GM18520 (cell line): ENCODE results near the gene CNPY3.
"Not testable (repeated sequence)": the region's sequence is repeated elsewhere in the genome, so short reads cannot be mapped to it uniquely, and the experiment has no call there.

Experiments
- ATAC-seq: cut with Tn5 transposase; IDR thresholded peaks from one replicate; pipeline ENCODE4 v1.9.1; 2021; ENCODE audit not compliant: unreplicated experiment

CNPY3 gene

DNA sequence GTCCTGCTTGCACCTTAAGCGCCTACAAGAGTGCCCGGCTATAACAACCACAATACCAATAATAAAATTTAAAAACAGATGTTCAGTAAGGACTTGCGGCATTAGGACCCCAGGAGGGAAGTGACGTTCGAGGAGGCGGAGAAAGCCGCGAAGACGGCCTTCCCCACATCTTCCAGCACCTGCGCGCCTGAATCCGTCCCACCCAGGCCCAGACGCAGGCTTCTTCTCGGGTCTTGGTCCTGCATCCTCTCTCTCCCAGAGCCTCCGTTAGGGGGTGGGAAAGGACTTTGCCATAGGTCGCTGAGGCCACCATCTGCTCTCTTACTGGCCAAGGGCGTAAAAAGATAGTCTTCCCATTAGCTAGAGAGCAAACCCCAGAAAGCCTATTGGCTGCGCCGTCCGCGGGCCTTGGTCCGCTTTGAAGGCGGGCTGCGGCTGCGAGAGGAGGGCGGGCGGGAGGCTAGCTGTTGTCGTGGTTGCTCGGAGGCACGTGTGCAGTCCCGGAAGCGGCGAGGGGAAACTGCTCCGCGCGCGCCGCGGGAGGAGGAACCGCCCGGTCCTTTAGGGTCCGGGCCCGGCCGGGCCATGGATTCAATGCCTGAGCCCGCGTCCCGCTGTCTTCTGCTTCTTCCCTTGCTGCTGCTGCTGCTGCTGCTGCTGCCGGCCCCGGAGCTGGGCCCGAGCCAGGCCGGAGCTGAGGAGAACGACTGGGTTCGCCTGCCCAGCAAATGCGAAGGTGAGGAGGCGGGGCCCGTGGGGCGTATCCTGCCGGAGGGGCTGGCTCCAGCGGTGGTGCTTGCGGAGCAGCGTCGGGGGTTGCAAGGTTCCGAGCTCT, at the start of gene CNPY3:
Gene CNPY3, plus strand, starts transcription at position 495 of the 835 bp plus-strand sequence. Its CDS starts 91 bp downstream, at position 586.
- ATAC-seq: peak; percentile 57

DNA sequence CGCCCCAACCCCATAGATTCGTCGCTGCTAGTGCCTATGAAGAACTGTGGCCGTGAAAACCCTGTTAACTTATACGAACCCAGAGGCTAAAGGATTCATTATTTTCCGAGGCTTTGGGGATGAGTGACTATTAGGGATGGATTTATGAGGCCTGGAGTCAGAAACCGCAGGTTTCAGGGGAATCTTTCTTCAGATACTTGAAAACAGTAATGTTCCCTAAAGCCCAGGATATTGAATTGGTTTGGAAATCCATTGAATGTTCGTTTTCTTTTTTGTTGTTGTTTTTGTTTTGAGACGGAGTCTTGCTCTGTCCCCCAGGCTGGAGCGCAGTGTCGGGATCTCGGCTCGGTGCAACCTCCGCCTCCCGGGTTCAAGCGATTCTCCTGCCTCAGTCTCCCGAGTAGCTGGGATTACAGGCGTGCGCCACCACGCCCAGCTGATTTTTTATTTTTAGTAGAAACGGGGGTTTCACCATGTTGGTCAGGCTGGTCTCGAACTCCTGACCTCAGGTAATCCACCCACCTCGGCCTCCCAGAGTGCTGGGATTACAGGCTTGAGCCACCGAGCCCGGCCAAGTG, 49.0 kb upstream of the CNPY3 start:
- ATAC-seq: not testable (repeated sequence)

DNA sequence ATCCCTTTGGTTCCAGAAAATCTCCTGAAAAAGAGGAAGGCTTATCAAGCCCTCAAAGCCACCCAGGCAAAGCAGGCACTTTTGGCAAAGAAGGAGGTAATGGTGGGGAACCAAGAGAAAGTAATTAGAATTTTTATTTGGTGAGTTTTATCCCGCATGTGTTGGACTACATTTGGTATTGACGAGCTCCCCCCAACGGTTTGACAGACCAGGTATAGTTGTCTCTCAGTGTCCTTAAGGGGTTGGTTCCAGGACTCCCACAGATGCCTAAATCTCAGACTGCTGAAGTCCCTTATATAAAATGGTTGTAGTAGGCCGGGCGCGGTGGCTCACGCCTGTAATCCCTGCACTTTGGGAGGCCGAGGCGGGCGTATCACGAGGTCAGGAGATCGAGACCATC, 48.4 kb upstream of the CNPY3 start:
- ATAC-seq: not testable (repeated sequence)

DNA sequence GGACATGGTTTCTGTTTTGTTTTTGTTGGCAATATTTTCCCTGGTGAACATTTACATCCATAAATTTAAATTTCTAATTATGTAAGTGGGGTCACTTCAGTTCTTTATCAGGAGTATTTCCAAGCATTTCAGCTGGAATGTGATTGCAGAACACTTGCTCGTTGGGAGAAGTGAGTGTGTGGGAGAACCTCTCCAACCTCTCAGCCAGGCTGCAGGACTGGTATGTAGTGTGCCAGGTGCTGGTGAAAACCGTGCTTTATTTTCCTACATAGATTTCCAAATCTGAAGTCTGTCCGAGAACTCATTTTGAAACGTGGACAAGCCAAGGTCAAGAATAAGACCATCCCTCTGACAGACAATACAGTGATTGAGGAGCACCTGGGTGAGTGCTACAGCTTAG, 43.6 kb upstream of the CNPY3 start:
- ATAC-seq: no peak

DNA sequence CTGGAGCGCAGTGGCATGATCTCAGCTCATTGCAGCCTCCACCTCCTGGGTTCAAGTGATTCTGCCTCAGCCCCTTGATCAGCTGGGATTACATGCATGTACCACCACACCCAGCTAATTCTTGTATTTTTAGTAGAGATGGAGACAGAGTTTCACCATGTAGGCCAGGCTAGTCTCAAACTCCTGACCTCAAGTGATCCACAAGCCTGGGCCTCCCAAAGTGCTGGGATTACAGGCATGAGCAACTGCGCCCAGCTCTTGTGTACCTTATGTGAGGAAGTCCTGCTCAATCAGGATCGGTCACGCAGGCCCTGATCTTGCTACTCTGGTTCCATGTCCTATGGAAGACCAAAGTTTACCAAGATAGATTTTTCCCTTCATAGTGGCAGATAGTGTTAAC, 41.1 kb upstream of the CNPY3 start:
- not testable (repeated sequence) for ATAC-seq

DNA sequence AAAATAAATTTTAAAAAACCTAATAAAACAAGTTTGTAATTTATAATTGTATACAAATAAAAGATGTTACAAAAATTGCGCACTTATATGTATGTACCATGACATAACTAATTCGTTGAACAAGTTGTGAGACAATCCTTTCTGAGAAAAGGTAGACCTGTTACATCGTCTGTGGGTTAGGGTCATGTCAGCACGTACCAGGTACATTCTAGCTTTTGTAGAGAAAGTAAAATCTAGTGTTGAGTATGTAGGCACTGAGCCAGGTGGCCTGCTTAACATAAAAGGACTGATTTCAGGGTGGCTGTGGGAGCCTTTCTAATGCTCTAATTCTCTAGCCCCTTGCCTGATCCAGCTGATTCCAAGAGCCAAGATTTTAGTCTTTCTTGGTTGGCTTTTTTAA, 39.5 kb upstream of the CNPY3 start:
- ATAC-seq: no peak

DNA sequence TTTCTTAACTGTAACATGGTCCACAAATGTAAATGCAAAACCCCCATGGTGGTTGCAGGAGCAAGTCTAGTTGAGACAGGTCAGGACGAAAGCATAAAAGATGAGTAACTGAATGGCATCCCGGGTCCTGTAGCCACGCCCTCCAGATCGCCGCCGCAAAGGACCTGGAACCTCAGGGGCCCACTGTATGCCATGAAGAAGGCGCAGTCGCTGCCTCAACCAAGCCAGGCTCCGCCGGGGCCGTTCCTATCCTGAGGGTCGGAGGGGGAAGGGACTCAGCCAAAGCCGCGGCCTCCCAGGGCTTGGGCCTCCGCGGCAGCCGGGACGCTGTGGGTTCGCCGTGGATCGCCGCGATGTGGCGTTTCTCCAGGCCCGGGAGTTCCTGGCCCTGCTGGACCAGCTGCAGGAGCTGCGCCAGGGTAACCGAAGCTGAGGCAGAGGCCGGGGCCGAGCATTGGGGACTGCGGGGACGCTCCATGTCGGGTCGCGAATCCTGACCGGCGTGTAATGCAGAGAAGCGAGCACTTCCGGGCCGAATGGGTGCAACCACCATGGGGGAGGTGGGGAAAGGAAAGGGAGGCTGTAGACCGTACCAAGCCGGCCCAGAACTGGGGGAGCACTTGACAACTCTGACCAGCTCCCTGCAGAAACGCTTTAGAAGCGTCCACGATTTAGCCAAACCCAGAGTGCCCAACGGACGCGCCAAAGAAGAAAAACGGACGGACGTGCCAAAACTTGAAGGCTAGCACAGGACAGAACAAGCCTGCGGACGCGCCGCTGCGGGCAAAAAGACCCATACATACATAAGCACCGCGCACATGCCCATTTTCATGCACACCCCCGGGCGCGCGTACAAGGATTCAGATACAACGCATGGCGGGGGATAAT, 38.7 kb upstream of the CNPY3 start:
- peak; percentile 88 for ATAC-seq

DNA sequence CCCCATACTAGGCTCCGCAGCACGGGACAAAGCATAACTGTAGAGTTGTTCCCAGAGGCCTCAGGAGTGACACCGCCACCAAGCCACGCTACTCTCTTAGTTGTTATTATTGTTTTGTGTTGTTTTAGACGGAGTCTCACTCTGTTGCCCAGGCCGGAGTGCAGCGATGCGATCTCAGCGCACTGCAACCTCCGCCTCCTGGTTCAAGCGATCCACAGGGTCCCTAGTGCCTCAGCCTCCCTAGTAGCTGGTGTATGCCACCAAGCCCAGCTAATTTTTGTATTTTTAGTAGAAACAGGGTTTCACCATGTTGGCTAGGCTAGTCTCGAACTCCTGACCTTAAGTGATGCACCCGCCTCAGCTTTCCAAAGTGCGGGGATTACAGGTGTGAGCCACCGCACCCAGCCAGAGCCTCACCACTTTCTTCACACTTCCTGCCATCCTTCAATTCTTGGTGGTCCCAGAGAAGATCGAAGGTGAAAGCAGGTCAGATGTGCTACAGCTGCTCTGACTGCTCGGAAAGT, 38.0 kb upstream of the CNPY3 start:
- no peak for ATAC-seq

DNA sequence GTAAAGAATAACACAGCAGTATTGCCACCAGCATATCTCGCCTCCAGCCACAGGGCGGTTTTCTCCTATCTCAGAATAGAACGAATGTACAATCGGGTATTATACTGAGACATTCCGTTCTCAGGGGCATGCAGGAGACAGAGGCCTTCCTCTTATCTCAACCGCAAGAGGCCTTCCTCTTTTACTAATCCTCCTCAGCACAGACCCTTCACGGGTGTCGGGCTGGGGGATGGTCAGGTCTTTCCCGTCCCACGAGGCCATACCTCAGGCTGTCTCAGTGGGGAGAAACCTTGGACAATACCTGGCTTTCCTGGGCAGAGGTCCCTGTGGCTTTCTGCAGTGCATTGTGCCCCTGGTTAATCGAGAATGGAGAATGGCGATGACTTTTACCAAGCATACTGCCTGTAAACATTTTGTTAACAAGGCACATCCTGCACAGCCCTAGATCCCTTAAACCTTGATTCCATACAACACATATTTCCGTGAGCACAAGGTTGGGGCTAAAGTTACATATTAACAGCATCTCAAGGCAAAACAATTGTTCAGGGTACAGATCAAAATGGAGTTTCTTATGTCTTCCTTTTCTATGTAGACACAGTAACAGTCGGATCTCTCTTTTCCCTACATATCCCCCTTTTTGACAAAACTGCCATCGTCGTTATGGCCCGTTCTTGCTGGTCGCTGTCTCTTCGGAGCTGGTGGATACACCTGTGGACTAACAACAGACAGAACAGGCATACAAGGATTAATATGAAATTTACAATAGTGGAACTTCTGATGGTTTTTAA, 35.0 kb upstream of the CNPY3 start:
- ATAC-seq: not testable (repeated sequence)

DNA sequence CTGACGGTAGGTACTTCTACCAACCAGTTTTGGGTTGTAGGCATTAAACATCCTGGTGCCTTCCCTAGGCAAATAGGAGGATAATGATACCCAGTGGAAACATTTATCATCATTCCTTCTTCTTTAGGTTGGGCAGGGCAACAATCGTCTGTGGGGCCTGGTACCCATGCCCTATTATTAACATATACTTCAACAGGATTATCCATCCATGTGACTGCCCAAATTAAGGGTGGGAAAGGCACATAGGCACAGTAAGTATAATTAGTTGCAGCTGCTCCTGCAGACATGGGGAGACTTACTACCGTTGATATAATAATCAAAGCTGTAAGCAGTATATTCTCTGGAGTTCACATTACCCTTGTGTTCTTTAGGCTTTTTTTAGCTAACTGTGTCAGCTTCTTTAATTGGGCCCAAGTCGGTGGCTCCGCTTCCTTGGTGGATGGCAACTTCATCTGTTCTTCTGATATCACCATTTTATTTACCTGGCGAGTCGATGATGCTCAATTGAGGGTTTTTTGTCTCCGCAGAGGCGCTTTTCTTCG, 33.0 kb upstream of the CNPY3 start:
- no peak for ATAC-seq

- ATAC-seq: no peak
These were observed 30.4 kb upstream of the CNPY3 start for GRCh38 chr6:42898891-42899361.

DNA sequence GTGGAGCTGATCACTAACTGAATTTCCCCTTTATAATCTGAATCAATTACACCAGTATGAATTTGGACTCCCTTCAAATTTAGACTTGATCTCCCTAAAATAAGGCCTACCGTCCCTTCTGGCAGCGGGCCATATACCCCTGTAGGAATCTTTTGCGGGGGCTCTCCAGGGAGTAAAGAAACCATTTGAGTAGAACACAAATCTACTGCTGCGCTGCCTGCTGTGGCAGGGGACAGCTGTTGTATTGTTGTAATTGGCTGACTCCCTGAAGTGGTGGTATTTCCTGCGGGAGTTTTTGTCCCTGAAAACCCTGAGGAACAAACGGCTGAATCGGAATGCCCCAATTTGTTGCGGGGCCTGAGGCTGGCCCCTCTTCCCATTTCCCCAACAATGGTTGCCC, 29.4 kb upstream of the CNPY3 start:
- no peak for ATAC-seq

- peak; percentile 53 for ATAC-seq
These were observed 27.7 kb upstream of the CNPY3 start for GRCh38 chr6:42901538-42901957.

DNA sequence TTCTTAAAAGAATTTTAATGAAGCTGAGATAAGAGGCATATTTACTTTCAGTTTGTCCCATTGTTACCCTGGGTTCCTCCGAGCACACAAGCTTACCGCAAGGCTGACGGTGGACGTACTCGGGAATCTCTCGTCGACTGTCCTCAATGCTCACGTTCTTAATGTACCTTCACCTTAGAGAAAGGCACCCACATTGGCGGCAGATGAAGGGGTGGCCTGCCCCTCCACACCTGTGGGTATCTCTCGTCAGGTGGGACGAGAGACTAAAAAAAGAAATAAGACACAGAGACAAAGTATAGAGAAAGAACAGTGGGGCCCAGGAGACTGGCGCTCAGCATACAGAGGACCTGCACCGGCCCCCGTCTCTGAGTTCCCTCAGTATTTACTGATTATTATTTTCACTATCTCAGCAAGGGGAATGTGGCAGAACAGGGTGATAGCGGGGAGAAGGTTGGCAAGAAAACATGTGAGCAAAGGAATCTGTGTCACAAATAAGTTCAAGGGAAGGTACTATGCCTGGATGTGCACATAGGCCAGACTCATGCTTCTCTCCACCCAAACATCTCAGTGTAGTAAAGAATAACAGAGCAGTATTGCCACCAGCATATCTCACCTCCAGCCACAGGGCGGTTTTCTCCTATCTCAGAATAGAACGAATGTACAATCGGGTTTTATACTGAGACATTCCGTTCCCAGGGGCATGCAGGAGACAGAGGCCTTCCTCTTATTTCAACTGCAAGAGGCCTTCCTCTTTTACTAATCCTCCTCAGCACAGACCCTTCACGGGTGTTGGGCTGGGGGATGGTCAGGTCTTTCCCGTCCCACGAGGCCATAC, 26.6 kb upstream of the CNPY3 start:
- ATAC-seq: not testable (repeated sequence)

DNA sequence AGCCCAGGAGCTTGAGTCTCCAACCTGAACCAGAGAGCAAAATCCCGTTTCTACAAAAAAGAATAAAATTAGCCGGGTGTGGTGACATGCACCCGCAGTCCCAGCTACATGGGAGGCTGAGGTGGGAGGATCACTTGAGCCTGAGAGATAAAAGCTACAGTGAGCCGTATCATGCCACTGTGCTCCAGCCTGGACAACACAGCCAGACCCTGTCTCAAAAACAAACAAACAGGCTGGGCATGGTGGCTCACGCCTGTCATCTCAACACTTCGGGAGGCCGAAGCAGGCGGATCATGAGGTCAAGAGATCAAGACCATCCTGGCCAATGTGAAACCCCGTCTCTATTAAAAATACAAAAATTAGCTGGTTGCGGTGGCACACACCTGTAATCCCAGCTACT, 24.8 kb upstream of the CNPY3 start:
- no peak for ATAC-seq

- no peak for ATAC-seq
These were observed 21.9 kb upstream of the CNPY3 start for GRCh38 chr6:42907336-42907735.

GRCh38 chr6:42909835-42910234, 19.4 kb upstream of the CNPY3 start:
- ATAC-seq: no peak

DNA sequence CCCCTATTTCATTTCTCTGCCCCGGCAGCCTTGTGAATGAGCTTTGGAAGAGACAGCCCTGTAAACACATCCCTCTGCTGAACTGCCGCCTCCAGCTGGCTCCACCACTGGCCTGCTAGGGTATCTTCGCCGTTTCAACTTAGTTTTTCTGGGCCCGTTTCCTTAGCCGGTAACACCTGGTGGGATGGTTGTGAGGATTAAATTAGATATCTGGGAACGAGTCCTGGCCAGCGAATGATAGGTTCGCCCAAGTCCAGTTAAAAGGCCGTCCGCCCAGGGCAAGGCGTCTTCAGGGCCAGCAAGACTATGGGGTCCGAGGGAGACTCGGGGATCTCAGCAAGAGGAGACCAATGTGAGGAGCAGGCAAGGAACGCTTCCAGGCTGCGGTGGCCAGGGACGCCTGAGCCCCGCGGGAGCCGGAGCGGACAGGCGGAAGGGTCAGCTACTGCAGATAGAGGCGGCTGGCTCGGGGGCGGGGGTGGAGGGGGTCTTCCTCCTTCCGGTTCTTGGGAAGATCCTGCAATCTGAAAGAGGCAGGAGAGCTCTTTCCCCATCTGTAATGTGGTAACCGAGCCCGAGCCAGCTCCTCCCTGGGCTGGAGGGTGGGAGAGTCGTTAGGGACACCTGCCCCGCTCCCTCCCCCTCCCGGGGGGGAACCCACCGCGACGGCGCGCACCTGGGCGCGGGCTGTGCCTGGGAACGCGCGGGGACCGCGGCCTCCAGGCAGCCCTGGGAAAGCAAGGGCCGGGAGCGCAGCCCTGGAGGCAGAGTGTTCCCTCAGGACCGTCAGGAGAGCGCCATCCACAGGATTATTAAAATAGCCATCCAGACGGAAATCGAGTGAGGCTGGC, 17.9 kb upstream of the CNPY3 start:
- ATAC-seq: no peak
